ENCODE measurements around the gene ABHD17A. TPM values are rescaled to one million over a fixed set of nuclear protein-coding genes. Genes with fewer than 3 reads are reported as not detected.

The ABHD17A gene
- total and polyA plus RNA-seq, 9 of the 15 experiments (the other 6 are each of a cell fraction or from before 2014, with no cell fraction given), result 0.04 to 135 (median 21.8) TPM; not detected in 1

- TF ChIP-seq, protein P1, sequence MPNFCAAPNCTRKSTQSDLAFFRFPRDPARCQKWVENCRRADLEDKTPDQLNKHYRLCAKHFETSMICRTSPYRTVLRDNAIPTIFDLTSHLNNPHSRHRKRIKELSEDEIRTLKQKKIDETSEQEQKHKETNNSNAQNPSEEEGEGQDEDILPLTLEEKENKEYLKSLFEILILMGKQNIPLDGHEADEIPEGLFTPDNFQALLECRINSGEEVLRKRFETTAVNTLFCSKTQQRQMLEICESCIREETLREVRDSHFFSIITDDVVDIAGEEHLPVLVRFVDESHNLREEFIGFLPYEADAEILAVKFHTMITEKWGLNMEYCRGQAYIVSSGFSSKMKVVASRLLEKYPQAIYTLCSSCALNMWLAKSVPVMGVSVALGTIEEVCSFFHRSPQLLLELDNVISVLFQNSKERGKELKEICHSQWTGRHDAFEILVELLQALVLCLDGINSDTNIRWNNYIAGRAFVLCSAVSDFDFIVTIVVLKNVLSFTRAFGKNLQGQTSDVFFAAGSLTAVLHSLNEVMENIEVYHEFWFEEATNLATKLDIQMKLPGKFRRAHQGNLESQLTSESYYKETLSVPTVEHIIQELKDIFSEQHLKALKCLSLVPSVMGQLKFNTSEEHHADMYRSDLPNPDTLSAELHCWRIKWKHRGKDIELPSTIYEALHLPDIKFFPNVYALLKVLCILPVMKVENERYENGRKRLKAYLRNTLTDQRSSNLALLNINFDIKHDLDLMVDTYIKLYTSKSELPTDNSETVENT (CRISPR knock-in tag; IDR thresholded peaks at IDR 0.05), result peak; percentile 57; the same call in 1 of the 2 replicates
- TF ChIP-seq ZKSCAN8 (CRISPR knock-in tag; IDR thresholded peaks at IDR 0.05), result peak; percentile 100
- peak; percentile 100 for TF ChIP-seq SIN3B (IDR thresholded peaks at IDR 0.05; ENCODE audit: low read depth)
- no peak for TF ChIP-seq ZNF217 (CRISPR knock-in tag; IDR thresholded peaks at IDR 0.05)
- TF ChIP-seq TRIM24 (IDR thresholded peaks at IDR 0.05), result no peak
- peak; percentile 90 for TF ChIP-seq TAF7 (tag; IDR thresholded peaks at IDR 0.05)
- TF ChIP-seq RFX5 (IDR thresholded peaks at IDR 0.05; ENCODE audit: low read depth, low read length), result no peak
- no peak for TF ChIP-seq ZNF561 (CRISPR knock-in tag; conservative IDR thresholded peaks at IDR 0.05)
- TF ChIP-seq PYGO2 (tag; IDR thresholded peaks at IDR 0.05), result no peak
- no peak for TF ChIP-seq ZNF3 (CRISPR knock-in tag; IDR thresholded peaks at IDR 0.05)
- TF ChIP-seq POLR2A (conservative IDR thresholded peaks at IDR 0.05), result peak; percentile 74
- TF ChIP-seq ERF (CRISPR knock-in tag; IDR thresholded peaks at IDR 0.05), result 0 out of 2 replicates have a peak, but pooled peaks have one; percentile 70
- TF ChIP-seq ZNF347 (CRISPR knock-in tag; IDR thresholded peaks at IDR 0.05; ENCODE audit: low read depth), result no peak
- no peak for TF ChIP-seq GTF2F1 (IDR thresholded peaks at IDR 0.05; ENCODE audit: low read depth, low read length)
- no peak for TF ChIP-seq PHTF2 (CRISPR knock-in tag; IDR thresholded peaks at IDR 0.05)
- no peak for TF ChIP-seq CSDE1 (IDR thresholded peaks at IDR 0.05)
- no peak for TF ChIP-seq ZNF232 (CRISPR knock-in tag; IDR thresholded peaks at IDR 0.05)
- no peak for TF ChIP-seq HNRNPUL1 (IDR thresholded peaks at IDR 0.05; ENCODE audit: low read length)
- TF ChIP-seq HINFP (tag; conservative IDR thresholded peaks at IDR 0.05; ENCODE audit: low read depth), result no peak
- no peak for TF ChIP-seq STAT5B (CRISPR knock-in tag; IDR thresholded peaks at IDR 0.05)
- no peak for TF ChIP-seq MBD2 (IDR thresholded peaks at IDR 0.05; ENCODE audit: borderline replicate concordance, low read depth)
- TF ChIP-seq, protein P2, sequence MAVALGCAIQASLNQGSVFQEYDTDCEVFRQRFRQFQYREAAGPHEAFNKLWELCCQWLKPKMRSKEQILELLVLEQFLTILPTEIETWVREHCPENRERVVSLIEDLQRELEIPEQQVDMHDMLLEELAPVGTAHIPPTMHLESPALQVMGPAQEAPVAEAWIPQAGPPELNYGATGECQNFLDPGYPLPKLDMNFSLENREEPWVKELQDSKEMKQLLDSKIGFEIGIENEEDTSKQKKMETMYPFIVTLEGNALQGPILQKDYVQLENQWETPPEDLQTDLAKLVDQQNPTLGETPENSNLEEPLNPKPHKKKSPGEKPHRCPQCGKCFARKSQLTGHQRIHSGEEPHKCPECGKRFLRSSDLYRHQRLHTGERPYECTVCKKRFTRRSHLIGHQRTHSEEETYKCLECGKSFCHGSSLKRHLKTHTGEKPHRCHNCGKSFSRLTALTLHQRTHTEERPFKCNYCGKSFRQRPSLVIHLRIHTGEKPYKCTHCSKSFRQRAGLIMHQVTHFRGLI (CRISPR knock-in tag; IDR thresholded peaks at IDR 0.05), result no peak
- TF ChIP-seq SAFB2 (IDR thresholded peaks at IDR 0.05; ENCODE audit: borderline replicate concordance, low read depth, low read length, severe bottlenecking), result no peak
- TF ChIP-seq ZNF436 (CRISPR knock-in tag; IDR thresholded peaks at IDR 0.05), result no peak
- TF ChIP-seq SIRT6 (IDR thresholded peaks at IDR 0.05; ENCODE audit: low read depth, low read length), result no peak
- TF ChIP-seq ZFP36 (IDR thresholded peaks at IDR 0.05; ENCODE audit: low read depth, low read length, partially characterized antibody), result peak; percentile 83
- TF ChIP-seq BACH1 (tag; IDR thresholded peaks at IDR 0.05), result no peak
Measured at GRCh38 chr19:1848399-1849131, 36.7 kb downstream of the ABHD17A start, which contains the start of gene REXO1 (continued).

Measured in K562 (cell line).